ENCODE measurements around the gene SLC6A3.

DNA sequence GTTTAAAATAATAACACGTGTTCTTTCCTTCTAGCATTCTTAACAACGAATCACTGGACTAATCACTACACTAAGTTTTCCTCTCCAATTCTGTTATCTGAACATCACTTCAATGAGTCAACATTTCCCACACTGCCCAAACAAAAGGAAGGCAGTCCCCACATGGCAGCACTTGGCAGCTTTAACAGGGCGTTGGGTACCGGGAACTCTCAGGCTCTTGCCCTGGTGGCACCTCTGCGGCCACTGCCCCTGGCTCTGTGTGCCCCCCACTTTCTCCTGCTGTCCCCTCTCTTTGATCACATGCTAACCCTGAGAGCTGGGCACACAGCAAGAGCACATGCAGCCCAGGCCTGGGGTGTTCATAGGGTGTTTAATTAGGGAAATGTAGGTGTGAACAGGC lies 15.7 kb downstream of the SLC6A3 start:
- TF ChIP-seq POLR2A (IDR thresholded peaks at IDR 0.05; ENCODE audit: low read depth, low read length) = no peak
- TF ChIP-seq SPI1 (IDR thresholded peaks at IDR 0.05; ENCODE audit: low read depth, low read length) = no peak
- TF ChIP-seq POLR2AphosphoS5 (IDR thresholded peaks at IDR 0.05; ENCODE audit: low read depth, low read length) = no peak
- TF ChIP-seq PAX5 (IDR thresholded peaks at IDR 0.05; ENCODE audit: insufficient read depth, low read length, severe bottlenecking) = no peak
